HFFc6 (cell line): ENCODE results near the gene USH2A. TPM values are rescaled to one million over a fixed set of nuclear protein-coding genes. Genes with fewer than 3 reads are reported as not detected.

Source experiments
- DNase-seq: peaks from one replicate; pipeline ENCODE4 v3.0.0-alpha.2; 2018
- H3K27ac Mint-ChIP-seq: 2 replicates; pipeline ENCODE4 v1.8.0; 2020; ENCODE audit warnings: mild to moderate bottlenecking, mixed read lengths
- H3K27me3 Mint-ChIP-seq: 2 replicates; pipeline ENCODE4 v1.8.0; 2021; ENCODE audit warnings: mild to moderate bottlenecking, moderate library complexity, mixed read lengths; ENCODE audit not compliant: insufficient read depth
- H3K36me3 Mint-ChIP-seq: 2 replicates; pipeline ENCODE4 v1.8.0; 2021; ENCODE audit warnings: low read depth, mixed read lengths
- H3K4me1 Mint-ChIP-seq: 2 replicates; pipeline ENCODE4 v1.8.0; 2020; ENCODE audit warnings: low read depth, mixed read lengths
- H3K4me3 Mint-ChIP-seq: 2 replicates; pipeline ENCODE4 v1.8.0; 2020; ENCODE audit warnings: mild to moderate bottlenecking, moderate library complexity, mixed read lengths
- H3K9me3 Mint-ChIP-seq: 2 replicates; pipeline ENCODE4 v1.8.0; 2020; ENCODE audit warnings: mild to moderate bottlenecking, mixed read lengths
- total RNA-seq, 6 experiments: library from RNA; stranded (reverse); fragmentation: NEBNext Ultra II Directional; extraction: Animal tissue kit (Norgen Biotek cat#: 25700); gene quantifications; 2 replicates in 1 of 6; 3 replicates in 5 of 6; pipeline ENCODE4 v1.2.3, GENCODE V29; 2021
- TF ChIP-seq, protein P1 (sequence below): fragments of 200-600 bp; sonication (generic); IDR thresholded peaks from 2 replicates; pipeline ENCODE4 v1.5.0; 2021; ENCODE audit warnings: antibody characterized with exemption, mild to moderate bottlenecking

The USH2A gene
- total RNA-seq, 6 experiments from 2014 or later: 0.02 to 0.07 (median 0.04) TPM

- peak; percentile 6 for DNase-seq
- no peaks in the 10 kb centered on the region for H3K9me3 Mint-ChIP-seq
- TF ChIP-seq, protein P1, sequence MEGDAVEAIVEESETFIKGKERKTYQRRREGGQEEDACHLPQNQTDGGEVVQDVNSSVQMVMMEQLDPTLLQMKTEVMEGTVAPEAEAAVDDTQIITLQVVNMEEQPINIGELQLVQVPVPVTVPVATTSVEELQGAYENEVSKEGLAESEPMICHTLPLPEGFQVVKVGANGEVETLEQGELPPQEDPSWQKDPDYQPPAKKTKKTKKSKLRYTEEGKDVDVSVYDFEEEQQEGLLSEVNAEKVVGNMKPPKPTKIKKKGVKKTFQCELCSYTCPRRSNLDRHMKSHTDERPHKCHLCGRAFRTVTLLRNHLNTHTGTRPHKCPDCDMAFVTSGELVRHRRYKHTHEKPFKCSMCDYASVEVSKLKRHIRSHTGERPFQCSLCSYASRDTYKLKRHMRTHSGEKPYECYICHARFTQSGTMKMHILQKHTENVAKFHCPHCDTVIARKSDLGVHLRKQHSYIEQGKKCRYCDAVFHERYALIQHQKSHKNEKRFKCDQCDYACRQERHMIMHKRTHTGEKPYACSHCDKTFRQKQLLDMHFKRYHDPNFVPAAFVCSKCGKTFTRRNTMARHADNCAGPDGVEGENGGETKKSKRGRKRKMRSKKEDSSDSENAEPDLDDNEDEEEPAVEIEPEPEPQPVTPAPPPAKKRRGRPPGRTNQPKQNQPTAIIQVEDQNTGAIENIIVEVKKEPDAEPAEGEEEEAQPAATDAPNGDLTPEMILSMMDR: peak; percentile 70
- no peaks in the 10 kb centered on the region for H3K27me3 Mint-ChIP-seq
- H3K27ac Mint-ChIP-seq: no peak overlapping the region
- peaks cover 7% of the 10 kb centered on the region; the same call in 1 of the 2 replicates for H3K4me1 Mint-ChIP-seq
- H3K4me3 Mint-ChIP-seq: no peak overlapping the region
- no peaks in the 10 kb centered on the region for H3K36me3 Mint-ChIP-seq
Measured at GRCh38 chr1:216111842-216112241, 311.4 kb downstream of the USH2A start.

GRCh38 chr1:216095400-216095799, 327.8 kb downstream of the USH2A start:
- no peaks in the 10 kb centered on the region; the same call in 1 of the 2 replicates for H3K9me3 Mint-ChIP-seq
- TF ChIP-seq, protein P1: no peak
- no peaks in the 10 kb centered on the region for H3K36me3 Mint-ChIP-seq
- DNase-seq: no peak
- H3K27ac Mint-ChIP-seq: no peak overlapping the region
- no peak overlapping the region for H3K4me3 Mint-ChIP-seq
- no peaks in the 10 kb centered on the region for H3K4me1 Mint-ChIP-seq
- H3K27me3 Mint-ChIP-seq: no peaks in the 10 kb centered on the region; the same call in none of the 2 replicates

GRCh38 chr1:216090556-216090955, 332.7 kb downstream of the USH2A start:
- H3K4me1 Mint-ChIP-seq: no peaks in the 10 kb centered on the region
- TF ChIP-seq, protein P1: no peak
- no peaks in the 10 kb centered on the region for H3K36me3 Mint-ChIP-seq
- no peak for DNase-seq
- H3K27me3 Mint-ChIP-seq: no peaks in the 10 kb centered on the region; the same call in none of the 2 replicates
- no peaks in the 10 kb centered on the region for H3K9me3 Mint-ChIP-seq
- H3K4me3 Mint-ChIP-seq: no peak overlapping the region
- H3K27ac Mint-ChIP-seq: no peak overlapping the region

DNA sequence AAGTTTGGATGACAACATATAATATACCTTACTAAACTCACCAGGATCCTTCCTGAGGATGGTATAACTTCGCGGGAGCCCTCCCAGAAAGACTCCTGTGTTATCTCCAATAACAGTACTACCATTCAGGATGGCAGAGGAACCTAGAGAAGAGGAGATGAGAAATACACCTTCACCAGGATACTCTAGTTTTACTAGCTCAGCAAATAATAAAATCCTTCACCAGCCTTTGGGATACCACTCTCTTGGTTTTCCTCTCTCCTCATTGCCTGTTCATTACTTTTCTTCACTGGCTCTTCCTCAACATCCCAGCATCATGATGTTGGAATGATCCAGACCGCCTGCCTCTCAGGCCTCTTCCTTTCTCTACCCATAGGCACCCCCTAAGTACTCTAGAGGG, 336.6 kb downstream of the USH2A start:
- no peak for DNase-seq
- Mint-ChIP-seq H3K36me3 (no peaks in the 10 kb centered on the region), H3K27ac (no peak overlapping the region), H3K4me3 (no peak overlapping the region), H3K27me3 (no peaks in the 10 kb centered on the region; the same call in 1 of the 2 replicates), H3K4me1 (no peaks in the 10 kb centered on the region), H3K9me3 (no peaks in the 10 kb centered on the region)
- TF ChIP-seq, protein P1: no peak

DNA sequence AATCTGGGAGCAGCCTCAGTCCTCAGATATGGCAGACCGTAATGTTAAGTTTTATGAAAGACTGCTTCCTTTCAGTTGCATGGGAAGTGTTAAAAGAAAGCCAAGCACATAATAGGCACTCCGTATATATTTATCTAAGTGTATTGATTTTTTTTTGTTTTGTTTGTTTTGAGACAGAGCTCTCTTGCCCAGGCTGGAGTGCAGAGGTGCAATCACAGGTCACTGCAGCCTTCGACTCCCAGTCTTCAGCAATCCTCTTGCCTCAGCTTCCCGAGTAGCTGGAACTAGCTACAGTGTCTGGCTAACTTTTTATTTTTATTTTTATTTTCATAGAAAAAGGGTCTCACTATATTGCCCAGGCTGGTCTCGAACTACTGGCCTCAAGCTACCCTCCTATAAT, 341.8 kb downstream of the USH2A start:
- Mint-ChIP-seq H3K27me3 (no peaks in the 10 kb centered on the region), H3K9me3 (no peaks in the 10 kb centered on the region), H3K36me3 (no peaks in the 10 kb centered on the region), H3K4me3 (no peak overlapping the region), H3K27ac (no peak overlapping the region), H3K4me1 (peaks cover 10% of the 10 kb centered on the region; the same call in 1 of the 2 replicates)
- DNase-seq: no peak
- TF ChIP-seq, protein P1: no peak

DNA sequence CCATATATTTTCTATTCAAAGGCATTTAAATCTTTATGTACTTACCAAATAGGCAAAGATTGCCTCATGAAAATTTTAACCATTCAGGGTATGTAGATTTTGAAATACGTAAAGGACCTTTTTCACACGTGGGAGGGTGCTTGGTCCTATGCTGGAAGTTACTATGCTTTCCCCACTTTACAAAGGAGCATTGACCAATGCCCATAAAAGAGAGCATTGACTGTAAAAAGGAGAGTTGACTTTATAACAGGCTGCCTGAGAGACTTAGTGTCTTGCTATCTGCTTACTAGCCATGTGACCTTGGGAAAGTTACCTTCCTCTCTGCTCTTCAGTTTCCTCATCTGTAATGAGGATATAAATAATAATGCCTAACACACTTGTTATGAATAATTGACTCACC, 346.5 kb downstream of the USH2A start:
- Mint-ChIP-seq H3K27ac (no peak overlapping the region), H3K9me3 (no peaks in the 10 kb centered on the region)

More for the DNA sequence above, 346.5 kb downstream of the USH2A start:
- H3K27me3 Mint-ChIP-seq: no peaks in the 10 kb centered on the region
- TF ChIP-seq, protein P1: no peak
- no peak overlapping the region for H3K4me3 Mint-ChIP-seq
- H3K4me1 Mint-ChIP-seq: peaks cover 22% of the 10 kb centered on the region
- no peak for DNase-seq
- H3K36me3 Mint-ChIP-seq: no peaks in the 10 kb centered on the region
